Stimulated activated CD4-positive, alpha-beta T cell treated with anti-CD3 and anti-CD28 coated beads, Interleukin-4, amount 100 ng/mL, for 24 hours (primary cell): ENCODE results near the gene PTPRC.

ENCODE experiments used
- DNase-seq: peaks from one replicate; pipeline ENCODE4 v3.0.0-alpha.2; 2020

PTPRC gene

DNA sequence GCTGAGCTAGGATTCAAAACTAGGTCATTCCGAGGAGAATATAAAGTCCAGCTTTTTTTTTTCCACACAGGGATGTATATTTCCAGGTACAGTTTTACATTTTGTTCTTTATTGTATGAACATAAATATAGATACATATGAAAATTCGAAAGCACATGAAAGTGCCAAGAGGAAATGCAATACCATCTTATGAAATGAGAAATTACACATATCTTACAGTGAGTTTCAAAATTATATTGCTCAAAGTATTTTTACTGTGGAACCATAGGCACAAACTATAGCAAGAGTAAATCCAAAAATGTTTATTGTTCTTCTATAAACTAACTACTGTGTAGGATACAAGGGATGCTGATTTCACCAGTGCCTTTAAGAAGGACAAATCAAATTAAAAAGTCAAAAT lies 39.0 kb downstream of the PTPRC start:
- DNase-seq = no peak

GRCh38 chr1:198678301-198678836 lies 39.5 kb downstream of the PTPRC start:
- DNase-seq = peak; percentile 46

DNA sequence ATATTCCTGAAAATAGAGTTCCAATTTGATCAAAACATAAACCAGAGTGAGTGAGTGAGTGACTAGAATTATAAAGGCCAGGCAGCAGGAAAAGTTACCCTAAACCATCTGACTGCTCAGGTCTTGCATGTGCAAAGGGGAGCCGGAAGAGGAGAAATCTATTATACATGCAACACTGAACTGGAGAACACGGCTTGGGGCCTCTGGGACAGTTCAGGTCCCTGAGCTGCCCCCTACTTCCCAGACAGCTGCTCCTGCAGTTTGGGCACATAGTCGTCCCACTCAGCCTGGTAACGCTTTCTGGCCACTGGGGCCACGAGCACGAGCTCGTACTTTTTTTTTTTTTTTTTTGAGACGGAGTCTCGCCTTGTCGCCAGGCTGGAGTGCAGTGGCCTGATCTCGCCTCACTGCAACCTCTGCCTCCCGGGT lies 40.1 kb downstream of the PTPRC start:
- DNase-seq = peak; percentile 38

- DNase-seq = peak; percentile 40
Observed at GRCh38 chr1:198679535-198680173, 40.8 kb downstream of the PTPRC start.

- DNase-seq = no peak
Observed at GRCh38 chr1:198680174-198680875, 41.5 kb downstream of the PTPRC start.

GRCh38 chr1:198681252-198681651 lies 42.4 kb downstream of the PTPRC start:
- DNase-seq = no peak

GRCh38 chr1:198681831-198682759 lies 43.3 kb downstream of the PTPRC start:
- peak; percentile 85 for DNase-seq

DNA sequence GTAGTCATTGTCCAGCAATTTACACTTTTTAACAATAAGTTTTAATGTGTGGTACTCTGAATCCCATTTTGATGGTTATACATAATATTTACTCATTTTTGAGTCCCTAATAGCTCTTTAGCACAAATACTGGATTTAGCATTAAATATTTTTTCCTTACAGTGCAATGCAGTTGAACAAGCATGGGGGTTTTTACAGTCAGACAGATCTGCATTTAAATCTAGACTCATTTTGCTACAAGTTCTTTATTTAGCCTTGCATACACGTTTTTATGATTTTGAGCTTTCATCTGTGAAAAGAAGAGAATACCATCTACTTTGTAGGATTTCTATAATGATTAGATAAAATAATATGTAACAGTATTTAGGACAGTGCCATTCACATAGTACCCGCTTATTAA lies 44.0 kb downstream of the PTPRC start:
- DNase-seq = no peak

DNA sequence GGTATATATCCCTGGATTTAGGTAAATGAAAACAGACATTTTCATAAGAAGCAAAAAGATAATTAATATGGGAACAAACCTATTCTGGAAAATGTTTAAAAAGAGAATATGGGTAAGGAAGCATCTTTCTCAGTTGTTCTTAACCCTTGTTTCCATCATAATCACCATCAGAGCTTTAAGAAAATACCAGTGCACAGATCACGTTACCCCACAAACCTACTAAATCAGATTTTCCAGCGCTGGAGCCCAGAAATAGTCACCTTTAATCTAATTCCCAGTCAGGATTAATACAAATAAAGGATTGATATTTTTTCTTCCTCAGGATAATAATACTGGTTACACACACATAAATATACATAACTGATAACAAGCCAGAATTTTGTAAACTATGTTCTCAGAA lies 44.6 kb downstream of the PTPRC start:
- DNase-seq = no peak

GRCh38 chr1:198686069-198686728 lies 47.4 kb downstream of the PTPRC start:
- DNase-seq = no peak

DNA sequence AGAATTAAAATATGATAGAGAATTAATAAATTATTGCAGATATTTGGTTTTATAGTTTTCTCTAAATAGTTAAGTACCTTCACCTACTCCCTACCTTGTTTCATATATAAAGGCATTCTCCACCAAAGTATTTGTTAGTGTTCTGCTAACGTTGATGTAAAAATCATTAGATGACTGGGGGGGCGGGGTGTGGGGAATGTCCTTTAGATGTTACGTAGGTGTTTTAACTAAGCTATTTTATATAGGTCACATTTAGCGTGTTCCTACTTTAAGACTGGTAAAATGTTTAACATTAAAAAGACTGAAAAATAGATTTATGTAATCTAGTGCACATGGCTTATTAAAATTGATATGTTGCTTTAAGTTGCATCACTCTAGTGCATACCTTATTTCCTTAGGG lies 48.6 kb downstream of the PTPRC start:
- DNase-seq = no peak

GRCh38 chr1:198691063-198691462 lies 52.2 kb downstream of the PTPRC start:
- DNase-seq = no peak

DNA sequence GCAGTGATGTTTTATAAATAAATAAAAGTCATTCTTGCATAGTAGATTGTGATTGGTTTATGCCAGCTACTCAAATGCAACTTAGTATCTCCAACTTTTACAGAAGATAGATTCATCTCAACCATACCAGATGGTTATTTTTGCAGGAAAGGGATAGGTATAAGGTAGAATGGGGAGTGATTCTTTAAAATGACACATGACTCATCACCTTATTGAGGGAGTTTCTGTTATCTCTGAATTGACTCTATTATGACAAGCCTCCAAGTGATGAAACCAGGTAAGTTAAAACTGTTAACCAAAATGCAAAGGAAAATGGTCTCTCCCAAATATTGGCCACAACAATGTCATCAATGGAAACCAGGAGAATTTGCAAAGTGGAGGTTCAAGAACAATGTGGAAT lies 54.5 kb downstream of the PTPRC start:
- DNase-seq = no peak

GRCh38 chr1:198694542-198694941 lies 55.7 kb downstream of the PTPRC start:
- DNase-seq = no peak

DNA sequence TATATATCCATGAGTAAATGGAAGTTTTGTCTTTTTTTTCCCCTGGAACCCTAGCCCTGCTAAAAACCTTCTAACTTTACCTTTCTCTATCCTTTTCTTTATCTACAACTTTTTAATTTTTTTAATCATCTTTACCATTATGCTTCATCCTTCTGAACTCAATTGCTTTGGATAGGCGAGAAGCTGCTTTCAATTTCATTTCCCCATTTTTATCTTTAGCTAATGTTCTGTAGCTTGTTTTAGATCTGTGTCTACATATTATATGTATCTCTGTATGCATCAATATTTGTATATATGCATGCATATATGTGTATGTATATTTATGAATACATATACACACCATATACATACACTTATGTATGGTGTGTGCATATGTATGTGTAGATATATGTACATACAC lies 57.4 kb downstream of the PTPRC start:
- DNase-seq = no peak

- peak; percentile 83 for DNase-seq
Observed at GRCh38 chr1:198699167-198700015, 60.6 kb downstream of the PTPRC start.

- DNase-seq = no peak
Observed at GRCh38 chr1:198700016-198700392, 61.2 kb downstream of the PTPRC start.

DNA sequence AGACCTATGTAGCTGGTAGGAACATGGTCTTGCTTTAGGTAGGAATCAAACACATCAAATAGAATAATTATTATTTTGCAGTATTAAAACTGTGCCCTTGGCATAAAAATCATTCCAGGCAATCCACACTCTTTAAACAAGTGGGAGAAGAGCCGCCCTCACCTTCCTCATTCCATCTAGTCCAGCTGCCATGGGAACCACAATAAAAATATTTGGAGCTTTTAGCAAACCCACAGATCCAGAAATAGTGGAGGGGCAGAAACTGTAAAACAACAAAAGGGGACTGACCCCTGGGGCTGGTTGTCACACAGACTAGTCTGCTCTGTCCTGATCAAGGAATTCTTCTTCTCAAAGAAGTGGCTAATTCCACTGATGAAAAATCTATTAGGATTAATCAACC lies 61.6 kb downstream of the PTPRC start:
- no peak for DNase-seq

- no peak for DNase-seq
Observed at GRCh38 chr1:198701250-198701649, 62.4 kb downstream of the PTPRC start.

DNA sequence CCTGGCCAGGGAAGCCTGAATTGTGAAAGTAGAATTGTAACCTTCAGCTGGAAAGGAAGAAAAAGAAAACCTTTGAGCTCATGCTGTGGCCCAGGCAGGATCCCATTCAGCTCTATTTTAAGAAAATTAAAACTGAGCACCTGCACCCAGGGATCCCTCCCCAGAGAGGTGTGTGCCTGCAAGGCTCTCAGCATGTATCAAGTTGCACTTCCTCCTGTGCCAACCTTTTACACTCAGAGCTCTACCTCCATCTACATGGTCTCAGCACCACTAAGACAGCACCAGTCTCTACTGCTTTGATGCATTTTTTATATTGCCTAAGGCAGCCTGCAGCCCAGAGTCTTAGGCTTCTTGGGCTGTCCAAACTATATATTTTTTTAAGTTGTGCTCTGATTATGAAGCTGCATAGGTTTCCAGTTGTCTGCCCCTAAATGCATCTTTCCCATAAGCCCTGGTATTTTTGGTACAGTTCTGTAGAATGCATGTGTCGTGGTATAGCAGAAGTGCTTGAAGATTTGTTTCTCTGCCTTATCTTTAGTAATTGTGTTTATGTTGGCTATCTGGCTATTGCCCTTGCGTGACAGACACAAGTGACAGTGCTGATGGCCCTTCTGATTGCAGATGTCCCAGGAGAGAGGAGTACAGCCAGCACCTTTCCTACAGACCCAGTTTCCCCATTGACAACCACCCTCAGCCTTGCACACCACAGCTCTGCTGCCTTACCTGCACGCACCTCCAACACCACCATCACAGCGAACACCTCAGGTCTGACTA lies 63.1 kb downstream of the PTPRC start:
- DNase-seq = no peak
